Nephron (organoid): ENCODE results near the gene BBIP1.

Experiments
- H3K27ac Mint-ChIP-seq, 3 experiments: 2 replicates each; pipeline ENCODE4 v1.8.0; 2020; ENCODE audit warnings: mixed read lengths in 3 of 3, mild to moderate bottlenecking in 2 of 3, moderate library complexity in 1 of 3
- H3K27me3 Mint-ChIP-seq: 2 replicates; pipeline ENCODE4 v1.8.0; 2021; ENCODE audit warnings: low read depth, mild to moderate bottlenecking, moderate library complexity, mixed read lengths
- H3K36me3 Mint-ChIP-seq: 2 replicates; pipeline ENCODE4 v1.8.0; 2020; ENCODE audit warnings: low read depth, mixed read lengths
- H3K4me1 Mint-ChIP-seq: 2 replicates; pipeline ENCODE4 v1.8.0; 2020; ENCODE audit warnings: mixed read lengths
- H3K4me3 Mint-ChIP-seq, 3 experiments: 2 replicates each; pipeline ENCODE4 v1.8.0; 2020; ENCODE audit warnings: mild to moderate bottlenecking in 3 of 3, mixed read lengths in 3 of 3, moderate library complexity in 2 of 3
- H3K9me3 Mint-ChIP-seq: 2 replicates; pipeline ENCODE4 v1.8.0; 2020; ENCODE audit warnings: mixed read lengths
- TF ChIP-seq, protein P1 (sequence below), 3 experiments: fragments of 200-600 bp; sonication (generic); IDR thresholded peaks; one replicate each; pipeline ENCODE4 v1.5.0; 2021; ENCODE audit warnings: antibody characterized with exemption in 3 of 3; ENCODE audit not compliant: unreplicated experiment in 3 of 3

BBIP1 gene

DNA sequence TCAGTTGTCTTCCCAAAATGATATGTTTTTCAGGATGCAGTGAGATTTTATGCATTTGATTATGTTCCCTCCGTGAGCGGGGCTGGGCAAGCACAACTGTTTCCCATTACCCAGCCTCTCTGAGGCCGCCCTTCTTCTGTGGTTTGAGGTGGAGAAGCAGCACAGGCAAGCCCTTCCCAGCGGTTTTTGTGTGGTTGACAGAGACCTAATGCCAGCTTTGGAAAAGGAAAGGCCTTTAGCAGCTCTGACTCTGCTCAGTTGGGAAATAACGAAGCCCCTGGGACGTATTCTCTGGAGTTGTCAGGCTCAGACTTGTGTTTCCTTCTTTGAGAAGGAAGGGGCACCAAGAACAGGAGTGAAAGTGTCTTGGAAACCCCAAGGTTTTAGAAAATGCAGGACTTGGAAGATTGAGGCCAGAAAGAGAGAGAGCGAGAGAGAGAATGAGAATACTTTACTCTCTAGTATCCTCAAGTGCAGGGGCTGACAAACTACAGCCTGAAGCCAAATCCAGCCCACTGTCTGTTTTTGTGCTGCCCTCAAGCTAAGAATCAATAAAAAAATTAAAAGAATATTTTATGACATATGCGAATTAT, 67.9 kb downstream of the BBIP1 start:
- Mint-ChIP-seq H3K4me3 (no peak overlapping the region), H3K4me1 (peaks cover 24% of the 10 kb centered on the region), H3K27ac (peak overlapping the region in 2 of 3 experiments; percentile 19 to 31), H3K9me3 (no peaks in the 10 kb centered on the region), H3K36me3 (no peaks in the 10 kb centered on the region), H3K27me3 (no peaks in the 10 kb centered on the region)
- TF ChIP-seq, protein P1, sequence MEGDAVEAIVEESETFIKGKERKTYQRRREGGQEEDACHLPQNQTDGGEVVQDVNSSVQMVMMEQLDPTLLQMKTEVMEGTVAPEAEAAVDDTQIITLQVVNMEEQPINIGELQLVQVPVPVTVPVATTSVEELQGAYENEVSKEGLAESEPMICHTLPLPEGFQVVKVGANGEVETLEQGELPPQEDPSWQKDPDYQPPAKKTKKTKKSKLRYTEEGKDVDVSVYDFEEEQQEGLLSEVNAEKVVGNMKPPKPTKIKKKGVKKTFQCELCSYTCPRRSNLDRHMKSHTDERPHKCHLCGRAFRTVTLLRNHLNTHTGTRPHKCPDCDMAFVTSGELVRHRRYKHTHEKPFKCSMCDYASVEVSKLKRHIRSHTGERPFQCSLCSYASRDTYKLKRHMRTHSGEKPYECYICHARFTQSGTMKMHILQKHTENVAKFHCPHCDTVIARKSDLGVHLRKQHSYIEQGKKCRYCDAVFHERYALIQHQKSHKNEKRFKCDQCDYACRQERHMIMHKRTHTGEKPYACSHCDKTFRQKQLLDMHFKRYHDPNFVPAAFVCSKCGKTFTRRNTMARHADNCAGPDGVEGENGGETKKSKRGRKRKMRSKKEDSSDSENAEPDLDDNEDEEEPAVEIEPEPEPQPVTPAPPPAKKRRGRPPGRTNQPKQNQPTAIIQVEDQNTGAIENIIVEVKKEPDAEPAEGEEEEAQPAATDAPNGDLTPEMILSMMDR (IDR thresholded peaks at IDR 0.05; ENCODE audit: unreplicated experiment in 3 of 3), result no peak

DNA sequence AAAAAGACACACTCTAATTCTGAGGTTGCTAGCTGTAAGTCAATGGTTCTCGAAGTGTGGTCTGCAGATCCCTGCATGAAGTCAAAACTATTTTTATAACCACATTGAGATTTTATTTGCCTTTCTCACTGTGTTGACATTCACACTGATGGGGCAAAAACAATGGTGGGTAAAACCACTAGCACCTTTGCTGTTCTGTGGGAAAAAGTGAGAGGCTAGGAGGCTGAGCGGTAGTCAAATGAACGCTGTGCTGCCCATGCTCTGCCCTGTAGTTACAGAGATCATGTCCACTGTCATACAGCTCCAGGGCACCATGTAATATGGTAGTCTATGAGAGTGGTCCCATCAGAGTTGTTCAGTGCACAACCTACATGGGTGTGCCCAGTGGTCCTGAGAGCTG, 68.9 kb downstream of the BBIP1 start:
- TF ChIP-seq, protein P1 (IDR thresholded peaks at IDR 0.05; ENCODE audit: unreplicated experiment in 3 of 3), result no peak
- no peak overlapping the region for H3K4me3 Mint-ChIP-seq
- H3K27ac Mint-ChIP-seq, result no peak overlapping the region
- no peaks in the 10 kb centered on the region for H3K27me3 Mint-ChIP-seq
- no peaks in the 10 kb centered on the region for H3K9me3 Mint-ChIP-seq
- no peaks in the 10 kb centered on the region for H3K36me3 Mint-ChIP-seq
- peaks cover 32% of the 10 kb centered on the region for H3K4me1 Mint-ChIP-seq
